Ovary (tissue), 3 donors: ENCODE data around the gene ROMO1.

Experiments
- CTCF ChIP-seq, 3 donors: fragments of 450-650 bp in 2 of 3; fragments of 200-600 bp in 1 of 3; IDR thresholded peaks; one replicate each; pipeline versions ENCODE4 v1.5.1 to v1.8.0; 2016 to 2022; ENCODE audit warnings: antibody characterized with exemption in 3 of 3, mild to moderate bottlenecking in 1 of 3
- POLR2A ChIP-seq: fragments of 450-650 bp; IDR thresholded peaks from one replicate; pipeline ENCODE4 v1.6.1; 2017; ENCODE audit warnings: antibody characterized with exemption, mild to moderate bottlenecking, moderate library complexity
- donor health status: DM: no; HTN: no; CAD: no.

GRCh38 chr20:35718972-35719635 is 19.9 kb downstream of the ROMO1 start:
- TF ChIP-seq CTCF (IDR thresholded peaks at IDR 0.05): no peak
- no peak for TF ChIP-seq POLR2A
